HepG2 (cell line): ENCODE data around the gene ESR2. TPM values are rescaled to one million over a fixed set of nuclear protein-coding genes. Genes with fewer than 3 reads are reported as not detected.

Source experiments
- E2F5 ChIP-seq: sonication (generic); formaldehyde crosslinking; conservative IDR thresholded peaks from 2 replicates; pipeline ENCODE4 v1.4.0; 2020; ENCODE audit warnings: missing genetic modification reagents
- MAZ ChIP-seq, 2 experiments: sonication (generic) in 1 of 2; formaldehyde crosslinking in 1 of 2; IDR thresholded peaks; 2 replicates each; pipeline versions ENCODE4 v1.5.0 to v1.6.1; 2012 to 2020; ENCODE audit warnings: low read depth in 2 of 2, mild to moderate bottlenecking in 2 of 2, borderline replicate concordance in 1 of 2, improper control_type of control experiment in 1 of 2, low read length in 1 of 2, missing genetic modification reagents in 1 of 2, moderate library complexity in 1 of 2
- MYC ChIP-seq: sonication (generic); formaldehyde crosslinking; IDR thresholded peaks from 2 replicates; pipeline ENCODE4 v1.9.0; 2021; ENCODE audit warnings: missing genetic modification reagents, borderline replicate concordance
- PHF8 ChIP-seq: sonication (generic); formaldehyde crosslinking; IDR thresholded peaks from 2 replicates; pipeline ENCODE4 v1.5.0; 2020; ENCODE audit warnings: missing genetic modification reagents
- ZFP41 ChIP-seq: sonication (generic); formaldehyde crosslinking; IDR thresholded peaks from 2 replicates; pipeline ENCODE4 v1.4.0; 2020; ENCODE audit warnings: mild to moderate bottlenecking, missing genetic modification reagents, borderline replicate concordance
- ZNF138 ChIP-seq: sonication (generic); formaldehyde crosslinking; IDR thresholded peaks from 2 replicates; pipeline ENCODE4 v1.5.0; 2020; ENCODE audit warnings: mild to moderate bottlenecking, low read depth, missing genetic modification reagents
- ZNF263 ChIP-seq: sonication (generic); formaldehyde crosslinking; IDR thresholded peaks from 2 replicates; pipeline ENCODE4 v1.4.0; 2020; ENCODE audit warnings: missing genetic modification reagents
- ZNF276 ChIP-seq: sonication (generic); formaldehyde crosslinking; IDR thresholded peaks from 2 replicates; pipeline ENCODE4 v1.4.0; 2020; ENCODE audit warnings: mild to moderate bottlenecking, low read depth, missing genetic modification reagents
- ZNF569 ChIP-seq: sonication (generic); formaldehyde crosslinking; IDR thresholded peaks from 2 replicates; pipeline ENCODE4 v1.5.0; 2020; ENCODE audit warnings: mild to moderate bottlenecking, missing genetic modification reagents, moderate library complexity, borderline replicate concordance
- ZNF839 ChIP-seq: sonication (generic); formaldehyde crosslinking; IDR thresholded peaks from 2 replicates; pipeline ENCODE4 v1.4.0; 2020; ENCODE audit warnings: missing genetic modification reagents, mild to moderate bottlenecking, borderline replicate concordance
- ZUFSP ChIP-seq: sonication (generic); formaldehyde crosslinking; IDR thresholded peaks from 2 replicates; pipeline ENCODE4 v1.9.0; 2021; ENCODE audit warnings: missing genetic modification reagents, mild to moderate bottlenecking, borderline replicate concordance
- polyA plus RNA-seq, 8 experiments: library from polyadenylated mRNA; depleted of rRNA in 3 of 8; stranded (reverse) in 7 of 8; unstranded in 1 of 8; fragments of >200 nt; fragmentation: Illumina TruSeq in 4 of 8; extraction: Trizol in 4 of 8; gene quantifications; 2 replicates each; pipeline versions ENCODE4 v1.2.1 to v1.2.3, GENCODE V29; 2011 to 2016; ENCODE audit warnings: low read depth in 4 of 8, missing spikeins in 1 of 8, mixed read lengths in 1 of 8; ENCODE audit not compliant: insufficient read depth in 1 of 8
- total RNA-seq, 5 experiments: library from RNA; depleted of rRNA; stranded (reverse); fragments of >200 nt; fragmentation: Illumina TruSeq; extraction: Trizol; gene quantifications; 2 replicates each; pipeline ENCODE4 v1.2.3, GENCODE V29; 2016; ENCODE audit warnings: low read depth in 1 of 5
- TF ChIP-seq, protein P1 (sequence below): sonication (generic); formaldehyde crosslinking; IDR thresholded peaks from 2 replicates; pipeline ENCODE4 v1.5.0; 2020; ENCODE audit warnings: mild to moderate bottlenecking, missing genetic modification reagents

Gene ESR2
- total and polyA plus RNA-seq, 2 of the 13 experiments (the other 11 are each of a cell fraction or from before 2014, with no cell fraction given), result 0.01 to 0.04 TPM

DNA sequence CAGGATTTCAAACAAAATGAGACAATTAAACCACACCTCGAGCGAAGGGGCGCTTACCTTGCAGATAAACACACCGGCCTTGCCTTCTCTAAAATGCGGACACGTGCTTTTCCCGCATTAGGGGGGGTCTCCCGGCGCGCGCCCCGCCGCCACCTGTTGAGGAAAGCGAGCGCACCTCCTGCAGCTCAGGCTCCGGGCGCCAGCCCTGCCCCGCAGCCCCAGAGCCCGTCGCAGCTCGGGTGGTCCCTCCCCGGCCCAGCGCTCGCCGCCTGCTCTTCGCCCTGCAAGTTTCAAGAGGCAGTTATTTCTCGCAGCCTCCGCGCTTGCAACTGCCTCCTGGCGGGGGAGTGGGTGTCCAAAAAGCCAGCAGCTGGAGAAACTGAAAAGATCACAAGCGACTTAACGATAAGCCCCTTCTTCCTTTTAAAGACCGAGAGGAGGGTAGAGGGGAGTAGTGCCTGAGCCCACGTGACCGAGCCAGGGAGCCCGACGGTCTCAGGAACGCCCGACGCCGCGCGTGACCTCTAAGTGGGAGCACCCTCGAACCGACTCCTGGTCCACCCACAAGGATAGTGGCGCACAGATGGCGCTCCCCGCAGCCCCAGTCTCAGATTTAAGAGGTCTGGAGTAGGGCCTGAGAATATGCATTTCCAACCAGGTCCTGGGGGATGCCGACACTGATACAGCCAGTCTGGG lies at the start of gene ESR2 (continued):
- no peak for TF ChIP-seq ZNF276 (CRISPR knock-in tag)
- no peak for TF ChIP-seq ZUFSP
- TF ChIP-seq PHF8 (CRISPR knock-in tag), result peak; percentile 26; the same call in 1 of the 2 replicates
- TF ChIP-seq, protein P1, sequence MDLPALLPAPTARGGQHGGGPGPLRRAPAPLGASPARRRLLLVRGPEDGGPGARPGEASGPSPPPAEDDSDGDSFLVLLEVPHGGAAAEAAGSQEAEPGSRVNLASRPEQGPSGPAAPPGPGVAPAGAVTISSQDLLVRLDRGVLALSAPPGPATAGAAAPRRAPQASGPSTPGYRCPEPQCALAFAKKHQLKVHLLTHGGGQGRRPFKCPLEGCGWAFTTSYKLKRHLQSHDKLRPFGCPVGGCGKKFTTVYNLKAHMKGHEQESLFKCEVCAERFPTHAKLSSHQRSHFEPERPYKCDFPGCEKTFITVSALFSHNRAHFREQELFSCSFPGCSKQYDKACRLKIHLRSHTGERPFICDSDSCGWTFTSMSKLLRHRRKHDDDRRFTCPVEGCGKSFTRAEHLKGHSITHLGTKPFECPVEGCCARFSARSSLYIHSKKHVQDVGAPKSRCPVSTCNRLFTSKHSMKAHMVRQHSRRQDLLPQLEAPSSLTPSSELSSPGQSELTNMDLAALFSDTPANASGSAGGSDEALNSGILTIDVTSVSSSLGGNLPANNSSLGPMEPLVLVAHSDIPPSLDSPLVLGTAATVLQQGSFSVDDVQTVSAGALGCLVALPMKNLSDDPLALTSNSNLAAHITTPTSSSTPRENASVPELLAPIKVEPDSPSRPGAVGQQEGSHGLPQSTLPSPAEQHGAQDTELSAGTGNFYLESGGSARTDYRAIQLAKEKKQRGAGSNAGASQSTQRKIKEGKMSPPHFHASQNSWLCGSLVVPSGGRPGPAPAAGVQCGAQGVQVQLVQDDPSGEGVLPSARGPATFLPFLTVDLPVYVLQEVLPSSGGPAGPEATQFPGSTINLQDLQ, result no peak
- TF ChIP-seq ZNF569 (CRISPR knock-in tag), result no peak
- TF ChIP-seq ZNF839 (CRISPR knock-in tag), result no peak
- no peak for TF ChIP-seq ZFP41 (CRISPR knock-in tag)
- TF ChIP-seq MYC, result 0 out of 2 replicates have a peak, but pooled peaks have one; percentile 34
- no peak for TF ChIP-seq ZNF138 (CRISPR knock-in tag)
- TF ChIP-seq E2F5 (CRISPR knock-in tag), result no peak
- TF ChIP-seq ZNF263 (CRISPR knock-in tag), result peak; percentile 73; the same call in 1 of the 2 replicates
- no peak for TF ChIP-seq MAZ (IDR thresholded peaks at IDR 0.05; ENCODE audit: borderline replicate concordance, low read depth, low read length)
- TF ChIP-seq MAZ (CRISPR knock-in tag; IDR thresholded peaks at IDR 0.05; ENCODE audit: low read depth), result no peak
